IPS-18c (cell line): ENCODE data around the gene CCNDBP1.

Source experiments
- H3K4me3 ChIP-seq: 2 replicates; pipeline ENCODE4 v1.7.0; 2013; ENCODE audit warnings: low read depth, mild to moderate bottlenecking, low read length, moderate library complexity; ENCODE audit not compliant: insufficient read depth
- H3K9me3 ChIP-seq: one replicate; pipeline ENCODE4 v1.6.1; 2013; ENCODE audit warnings: mild to moderate bottlenecking, low read length, moderate library complexity; ENCODE audit not compliant: control insufficient read depth, insufficient read depth

CCNDBP1 gene

DNA sequence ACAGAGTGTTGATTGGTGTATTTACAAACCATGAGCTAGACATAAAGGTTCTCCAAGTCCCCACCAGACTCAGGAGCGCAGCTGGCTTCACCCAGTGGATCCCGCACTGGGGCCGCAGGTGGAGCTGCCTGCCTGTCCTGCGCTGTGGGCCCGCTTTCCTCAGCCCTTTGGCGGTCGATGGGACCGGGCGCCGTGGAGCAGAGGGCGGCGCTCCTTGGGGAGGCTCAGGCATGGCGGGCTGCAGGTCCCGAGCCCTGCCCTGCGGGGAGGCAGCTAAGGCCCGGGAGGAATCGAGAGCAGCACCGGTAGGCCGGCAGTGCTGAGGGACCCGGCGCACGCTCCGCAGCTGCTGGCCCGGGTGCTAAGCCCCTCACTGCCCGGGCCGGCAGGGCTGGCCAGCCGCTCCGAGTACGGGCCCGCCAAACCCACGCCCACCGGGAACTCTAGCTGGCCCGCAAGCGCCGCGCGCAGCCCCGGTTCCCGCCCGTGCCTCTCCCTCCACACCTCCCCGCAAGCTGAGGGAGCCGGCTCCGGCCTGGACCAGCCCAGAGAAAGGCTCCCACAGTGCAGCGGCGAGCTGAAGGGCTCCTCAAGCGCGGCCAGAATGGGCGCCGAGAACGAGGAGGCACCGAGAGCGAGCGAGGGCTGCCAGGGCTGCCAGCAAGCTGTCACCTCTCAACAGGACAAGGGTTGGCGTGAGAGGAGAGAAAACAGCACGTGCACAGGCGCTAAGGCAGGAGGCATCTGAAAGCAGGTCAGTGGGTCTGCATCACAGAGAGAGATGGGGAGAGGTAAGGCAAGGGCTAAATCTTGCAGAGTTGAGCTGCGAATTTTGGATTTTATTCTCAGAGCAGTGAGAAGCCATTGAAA lies 41.5 kb downstream of the CCNDBP1 start:
- Histone ChIP-seq H3K4me3 (no peak overlapping the region), H3K9me3 (peaks cover 2% of the 10 kb centered on the region)

DNA sequence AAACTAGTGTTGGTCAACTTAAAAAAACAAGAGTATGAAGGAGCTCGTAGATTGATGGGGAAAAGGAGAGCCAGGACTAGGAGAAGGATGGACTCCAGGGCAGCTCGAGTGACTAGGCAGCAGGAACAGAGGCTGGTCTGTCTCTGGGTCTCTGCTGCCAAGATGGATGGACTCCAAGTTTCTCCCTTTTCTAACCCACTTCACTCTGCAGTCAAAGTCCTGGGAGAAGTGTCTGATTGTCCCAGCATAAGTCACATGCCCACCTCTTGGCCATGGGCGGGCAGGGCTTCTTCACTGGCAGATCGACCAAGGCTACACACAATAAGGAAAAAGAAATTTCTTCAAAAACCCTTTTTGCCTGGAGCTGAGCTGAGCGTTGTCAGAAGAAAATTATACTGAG lies 44.8 kb downstream of the CCNDBP1 start:
- Histone ChIP-seq H3K9me3 (peaks cover 2% of the 10 kb centered on the region), H3K4me3 (no peak overlapping the region)

- Histone ChIP-seq H3K9me3 (peaks cover 2% of the 10 kb centered on the region), H3K4me3 (no peak overlapping the region)
Measured at GRCh38 chr15:43230640-43231115, 45.5 kb downstream of the CCNDBP1 start.

GRCh38 chr15:43232289-43232874 lies 47.2 kb downstream of the CCNDBP1 start:
- no peak overlapping the region for H3K4me3 ChIP-seq
- H3K9me3 ChIP-seq, result peaks cover 2% of the 10 kb centered on the region

- no peaks in the 10 kb centered on the region for H3K9me3 ChIP-seq
- no peak overlapping the region for H3K4me3 ChIP-seq
Measured at GRCh38 chr15:43235536-43235935, 50.3 kb downstream of the CCNDBP1 start.

- H3K4me3 ChIP-seq, result no peak overlapping the region
- no peaks in the 10 kb centered on the region for H3K9me3 ChIP-seq
Measured at GRCh38 chr15:43237842-43238470, 52.8 kb downstream of the CCNDBP1 start.

DNA sequence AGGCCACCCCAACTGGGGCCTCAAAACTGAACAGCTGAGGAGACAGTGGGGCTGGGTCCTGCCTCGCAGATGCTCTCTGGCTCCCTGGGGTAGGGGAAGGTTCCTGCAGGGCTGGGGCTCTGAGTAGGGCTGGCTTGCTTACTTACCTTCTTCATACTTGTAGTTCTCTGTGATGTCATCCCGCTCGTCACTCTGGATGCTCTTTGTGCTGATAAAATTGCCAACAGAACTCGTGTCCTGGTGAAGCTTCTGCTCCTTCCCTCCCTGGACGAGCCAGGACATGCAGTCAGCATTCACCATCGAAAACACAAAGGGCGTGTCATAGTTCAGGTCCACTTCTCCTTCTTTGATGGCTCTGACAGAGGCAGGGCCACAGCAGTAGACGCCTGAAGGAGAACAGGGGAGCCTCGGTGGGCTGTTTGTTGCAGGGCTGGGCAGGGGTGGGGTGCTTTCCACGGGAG lies 53.5 kb downstream of the CCNDBP1 start:
- no peak overlapping the region for H3K4me3 ChIP-seq
- H3K9me3 ChIP-seq, result no peaks in the 10 kb centered on the region

GRCh38 chr15:43239732-43240491 lies 54.7 kb downstream of the CCNDBP1 start:
- Histone ChIP-seq H3K4me3 (no peak overlapping the region), H3K9me3 (no peaks in the 10 kb centered on the region)

DNA sequence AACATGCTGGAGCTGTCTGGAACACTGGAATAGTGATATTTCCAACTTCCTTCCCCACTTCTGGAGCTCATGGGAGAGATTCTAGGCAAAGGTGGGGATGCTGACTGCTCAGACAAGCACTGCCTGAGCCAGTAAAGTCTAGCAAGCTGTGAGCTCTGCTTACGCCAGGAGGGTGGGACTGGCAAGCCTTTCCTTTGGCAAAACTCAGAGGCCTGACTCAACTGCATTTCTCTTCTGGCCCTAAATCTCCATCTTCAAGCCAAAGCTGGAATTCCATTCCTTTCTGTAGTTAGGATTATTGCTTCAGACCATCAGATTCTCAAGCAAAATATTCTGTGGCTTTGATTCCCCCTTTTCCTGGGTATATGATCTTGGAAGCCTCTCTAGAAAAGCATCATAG lies 55.9 kb downstream of the CCNDBP1 start:
- no peak overlapping the region for H3K4me3 ChIP-seq
- no peaks in the 10 kb centered on the region for H3K9me3 ChIP-seq

DNA sequence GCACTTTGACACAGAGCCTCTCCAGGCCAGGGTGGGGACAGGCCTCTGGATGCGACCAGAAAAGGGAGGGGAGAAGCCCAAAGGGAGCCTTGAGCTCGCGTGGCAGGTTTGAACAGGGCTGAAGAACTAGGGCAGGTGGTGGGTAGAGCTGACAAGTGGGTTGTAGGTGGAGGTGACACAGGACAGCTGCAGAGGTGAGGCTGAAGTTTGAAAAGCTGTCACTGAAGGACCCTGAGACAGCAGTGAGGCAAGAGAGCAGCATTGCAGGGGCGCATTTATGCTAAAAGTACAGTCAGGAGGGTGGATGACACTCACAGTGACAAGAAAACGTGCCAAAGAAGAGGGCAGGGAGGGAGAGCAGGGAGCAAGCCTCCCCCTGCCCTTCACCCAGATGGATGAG lies 57.4 kb downstream of the CCNDBP1 start:
- no peak overlapping the region for H3K4me3 ChIP-seq
- H3K9me3 ChIP-seq, result no peaks in the 10 kb centered on the region

- no peaks in the 10 kb centered on the region for H3K9me3 ChIP-seq
- no peak overlapping the region for H3K4me3 ChIP-seq
Measured at GRCh38 chr15:43243020-43243645, 57.9 kb downstream of the CCNDBP1 start.

GRCh38 chr15:43244092-43244491 lies 58.9 kb downstream of the CCNDBP1 start:
- Histone ChIP-seq H3K9me3 (no peaks in the 10 kb centered on the region), H3K4me3 (no peak overlapping the region)

DNA sequence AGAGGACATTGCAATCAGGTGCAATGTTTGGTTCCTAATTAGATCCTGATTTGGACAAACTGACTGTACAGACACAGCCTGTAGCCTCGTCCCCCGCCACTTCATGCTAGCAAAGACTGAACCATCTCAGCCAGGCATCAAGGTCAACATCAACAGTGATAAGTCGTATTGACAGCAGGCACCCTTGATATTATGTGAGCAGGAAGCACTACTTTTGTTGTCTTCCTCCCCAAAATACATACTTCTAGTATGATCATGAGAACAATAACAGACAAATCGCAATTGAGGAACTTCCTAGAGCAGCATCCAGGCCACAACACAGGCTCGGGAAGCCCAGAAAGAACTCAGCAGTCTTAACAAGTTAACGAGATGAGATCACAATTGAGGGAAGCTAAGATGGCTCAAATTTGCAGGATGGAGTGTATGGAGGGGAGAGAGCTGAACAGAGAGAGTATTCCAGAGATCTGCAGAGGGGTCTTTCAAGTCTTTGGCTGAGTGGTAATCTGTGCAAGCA lies 61.1 kb downstream of the CCNDBP1 start:
- H3K4me3 ChIP-seq, result no peak overlapping the region
- H3K9me3 ChIP-seq, result no peaks in the 10 kb centered on the region
